H1 (cell line): ENCODE measurements around the gene COQ8B. TPM values are rescaled to one million over a fixed set of nuclear protein-coding genes. Genes with fewer than 3 reads are reported as not detected.
A peak's percentile ranks its signal among the peaks of the same experiment; 100 is the strongest.

Experiments used
- CTCF ChIA-PET: fragments of 300-600 bp; sonication (Branson Sonifier 250); formaldehyde crosslinking; loops from one replicate; lab custom pipeline; 2021; ENCODE audit not compliant: partially characterized antibody; lab: Charles Lee
- POLR2A ChIA-PET: fragments of 300-600 bp; sonication (Branson Sonifier 250); formaldehyde crosslinking; loops from one replicate; lab custom pipeline; 2021; ENCODE audit warnings: inconsistent platforms; ENCODE audit not compliant: partially characterized antibody; lab: Charles Lee
- DNase-seq, 2 experiments: peaks; one replicate each; pipeline versions ENCODE4 v3.0.0 to v3.0.0-alpha.2; 2010 to 2022; ENCODE audit warnings: low spot score in 2 of 2, low read depth in 1 of 2, mixed read lengths in 1 of 2
- FAIRE-seq: peaks from 2 replicates; lab custom pipeline; 2011; peaks lifted over from hg19 to GRCh38; lab: Jason Lieb, UNC
- H2AFZ ChIP-seq: 2 replicates; pipeline ENCODE4 v1.8.1; 2012; ENCODE audit warnings: low read length, inconsistent platforms
- H2AK5ac ChIP-seq: 2 replicates; pipeline ENCODE4 v1.6.1; 2013; ENCODE audit warnings: low read depth, low read length
- H2BK120ac ChIP-seq: replicated peaks from 2 replicates; pipeline ENCODE3; 2013; ENCODE audit warnings: low read depth, low read length, inconsistent platforms
- H2BK12ac ChIP-seq: 2 replicates; pipeline ENCODE4 v1.6.1; 2013; ENCODE audit warnings: low read depth, low read length
- H2BK15ac ChIP-seq: 2 replicates; pipeline ENCODE4 v1.6.1; 2013; ENCODE audit warnings: low read length
- H2BK20ac ChIP-seq: 2 replicates; pipeline ENCODE4 v1.6.1; 2013; ENCODE audit warnings: low read length
- H2BK5ac ChIP-seq: 2 replicates; pipeline ENCODE4 v1.6.1; 2013; ENCODE audit warnings: low read depth, low read length
- H3K14ac ChIP-seq: 2 replicates; pipeline ENCODE4 v1.6.1; 2013; ENCODE audit warnings: inconsistent platforms; ENCODE audit not compliant: insufficient read length
- H3K18ac ChIP-seq: 2 replicates; pipeline ENCODE4 v1.6.1; 2013; ENCODE audit warnings: low read length; ENCODE audit errors: extremely low read depth
- H3K23ac ChIP-seq: 2 replicates; pipeline ENCODE4 v1.6.1; 2013; ENCODE audit warnings: inconsistent platforms; ENCODE audit not compliant: insufficient read length
- H3K23me2 ChIP-seq: 2 replicates; pipeline ENCODE4 v1.6.1; 2013; ENCODE audit warnings: low read depth, low read length
- H3K27ac ChIP-seq: 2 replicates; pipeline ENCODE4 v1.6.1; 2011; ENCODE audit warnings: low read depth, low read length, inconsistent platforms
- H3K27me3 ChIP-seq, 4 experiments: replicated peaks in 1 of 4; 1 replicate in 1 of 4; 2 replicates in 3 of 4; pipeline versions ENCODE4 v1.6.1 to v1.8.1; 2011 to 2013; ENCODE audit warnings: low read length in 3 of 4, mild to moderate bottlenecking in 3 of 4, inconsistent platforms in 2 of 4, mixed read lengths in 2 of 4, moderate library complexity in 1 of 4; ENCODE audit not compliant: control insufficient read depth in 3 of 4, insufficient read depth in 3 of 4; ENCODE audit errors: extremely low read depth in 1 of 4
- H3K36me3 ChIP-seq, 4 experiments: 2 replicates each; pipeline versions ENCODE4 v1.6.1 to v1.8.1; 2011 to 2013; ENCODE audit warnings: mild to moderate bottlenecking in 4 of 4, low read length in 3 of 4, moderate library complexity in 2 of 4, control low read depth in 1 of 4, inconsistent platforms in 1 of 4; ENCODE audit not compliant: insufficient read depth in 4 of 4, control insufficient read depth in 2 of 4
- H3K4ac ChIP-seq: replicated peaks from 2 replicates; pipeline ENCODE3; 2013; ENCODE audit warnings: low read length, low read depth, mixed read lengths, inconsistent platforms; ENCODE audit not compliant: insufficient read length
- H3K4me1 ChIP-seq, 4 experiments: replicated peaks in 1 of 4; 1 replicate in 1 of 4; 2 replicates in 3 of 4; pipeline versions ENCODE4 v1.6.1 to v1.8.1; 2011 to 2013; ENCODE audit warnings: low read length in 3 of 4, inconsistent platforms in 2 of 4, mixed read lengths in 1 of 4; ENCODE audit not compliant: insufficient read depth in 4 of 4, control insufficient read depth in 3 of 4
- H3K4me2 ChIP-seq, 2 experiments: 2 replicates each; pipeline versions ENCODE4 v1.6.1 to v1.8.1; 2011 to 2013; ENCODE audit warnings: low read depth in 2 of 2, low read length in 2 of 2, control low read depth in 1 of 2, inconsistent platforms in 1 of 2, mild to moderate bottlenecking in 1 of 2; ENCODE audit not compliant: insufficient read depth in 1 of 2
- H3K4me3 ChIP-seq, 4 experiments: fragments of 200-600, 300-600 bp in 1 of 4; sonication (generic), shearing (Covaris generic), sonication (Bioruptor Twin) in 1 of 4; 2 replicates each; pipeline versions ENCODE4 v1.5.1 to v1.8.1; 2011 to 2016; ENCODE audit warnings: low read length in 4 of 4, low read depth in 3 of 4, control low read depth in 2 of 4, inconsistent platforms in 2 of 4, mild to moderate bottlenecking in 2 of 4, mixed read lengths in 1 of 4, moderate library complexity in 1 of 4; ENCODE audit not compliant: insufficient read depth in 2 of 4; ENCODE audit errors: extremely low read depth in 1 of 4
- H3K56ac ChIP-seq: replicated peaks from 2 replicates; pipeline ENCODE3; 2013; ENCODE audit warnings: low read depth, mild to moderate bottlenecking, mixed read lengths, low read length, inconsistent platforms; ENCODE audit not compliant: insufficient read length
- H3K79me1 ChIP-seq: 2 replicates; pipeline ENCODE4 v1.6.1; 2013; ENCODE audit warnings: low read depth, low read length, control low read depth
- H3K79me2 ChIP-seq, 2 experiments: 2 replicates each; pipeline versions ENCODE4 v1.6.1 to v1.8.1; 2012 to 2013; ENCODE audit warnings: low read length in 2 of 2, mild to moderate bottlenecking in 2 of 2, inconsistent platforms in 1 of 2; ENCODE audit not compliant: insufficient read depth in 2 of 2, control insufficient read depth in 1 of 2
- H3K9ac ChIP-seq, 4 experiments: replicated peaks in 1 of 4; 1 replicate in 1 of 4; 2 replicates in 3 of 4; pipeline versions ENCODE4 v1.6.1 to v1.8.1; 2011 to 2013; ENCODE audit warnings: low read depth in 3 of 4, low read length in 3 of 4, control low read depth in 2 of 4, mild to moderate bottlenecking in 2 of 4, moderate library complexity in 2 of 4, inconsistent platforms in 1 of 4; ENCODE audit errors: extremely low read depth in 1 of 4
- H3K9me3 ChIP-seq, 2 experiments: 2 replicates each; pipeline versions ENCODE4 v1.6.1 to v1.8.1; 2012 to 2013; ENCODE audit warnings: mild to moderate bottlenecking in 2 of 2, moderate library complexity in 2 of 2, control low read depth in 1 of 2, inconsistent platforms in 1 of 2, low read depth in 1 of 2, low read length in 1 of 2, mixed read lengths in 1 of 2; ENCODE audit not compliant: insufficient read depth in 2 of 2
- H4K20me1 ChIP-seq, 2 experiments: replicated peaks in 1 of 2; 2 replicates each; pipeline versions ENCODE3 to v1.8.1; 2011 to 2013; ENCODE audit warnings: inconsistent platforms in 2 of 2, low read length in 2 of 2, mild to moderate bottlenecking in 1 of 2; ENCODE audit not compliant: insufficient read depth in 2 of 2, control insufficient read depth in 1 of 2
- H4K5ac ChIP-seq: 2 replicates; pipeline ENCODE4 v1.6.1; 2013; ENCODE audit warnings: low read length, low read depth, mixed read lengths, inconsistent platforms; ENCODE audit not compliant: insufficient read length
- H4K8ac ChIP-seq: 2 replicates; pipeline ENCODE4 v1.8.0; 2013; ENCODE audit warnings: mild to moderate bottlenecking, moderate library complexity, low read length, inconsistent platforms; ENCODE audit not compliant: insufficient read depth; ENCODE audit errors: extremely low read depth
- H4K91ac ChIP-seq: replicated peaks from 2 replicates; pipeline ENCODE3; 2013; ENCODE audit warnings: low read length, mixed read lengths, inconsistent platforms; ENCODE audit not compliant: insufficient read length
- ASH2L ChIP-seq: fragments of 200-600, 300-600 bp; sonication (generic); IDR thresholded peaks from one replicate; pipeline ENCODE4 v1.7.1; 2017; ENCODE audit warnings: low read length
- CREB1 ChIP-seq: IDR thresholded peaks from 2 replicates; pipeline ENCODE4 v1.6.1; 2012; ENCODE audit warnings: inconsistent platforms
- JUN ChIP-seq: IDR thresholded peaks from 2 replicates; pipeline ENCODE4 v1.6.1; 2011; ENCODE audit warnings: low read depth, mild to moderate bottlenecking, improper control_type of control experiment, low read length
- SAP30 ChIP-seq: fragments of 300-600 bp; sonication (generic); IDR thresholded peaks from 2 replicates; pipeline ENCODE4 v1.7.1; 2012; ENCODE audit warnings: low read length, moderate library complexity, mild to moderate bottlenecking, inconsistent platforms; ENCODE audit not compliant: insufficient read depth, insufficient replicate concordance
- TAF7 ChIP-seq: optimal IDR thresholded peaks from 2 replicates; pipeline ENCODE3; 2011; ENCODE audit warnings: low read depth, mild to moderate bottlenecking, inconsistent platforms, low read length, moderate library complexity, borderline replicate concordance
- ZNF274 ChIP-seq: IDR thresholded peaks from 2 replicates; pipeline ENCODE4 v1.7.0; 2012; ENCODE audit warnings: low read length, borderline replicate concordance; ENCODE audit errors: extremely low read depth
- WGBS, 2 experiments: shearing (Covaris generic) in 1 of 2; methylation state at CpG; one replicate each; pipeline versions ENCODE4 v1.1.6 to v1.1.7; 2013 to 2015; ENCODE audit warnings: low lambda C conversion rate in 2 of 2, mixed read lengths in 2 of 2, inconsistent platforms in 1 of 2, low coverage in 1 of 2, missing lambda C conversion rate in 1 of 2; ENCODE audit not compliant: insufficient replicate concordance in 2 of 2, insufficient coverage in 1 of 2, insufficient read length in 1 of 2; ENCODE audit errors: extremely low coverage in 1 of 2, missing lambda C conversion rate in 1 of 2; 5-methylcytosine and 5-hydroxymethylcytosine counted together
- polyA plus RNA-seq, 7 experiments: library from polyadenylated mRNA; depleted of rRNA in 3 of 7; stranded (reverse) in 5 of 7; unstranded in 2 of 7; fragments of >200 nt in 5 of 7; fragments of 200-250 nt in 2 of 7; gene quantifications; 1 replicate in 5 of 7; 2 replicates in 1 of 7; 4 replicates in 1 of 7; pipeline versions ENCODE4 v1.2.1 to v1.2.3, GENCODE V29; 2011 to 2013; ENCODE audit warnings: missing spikeins in 2 of 7, mixed read lengths in 2 of 7
- total RNA-seq: library from RNA; stranded (reverse); fragmentation: NEBNext Ultra II Directional; extraction: Animal tissue kit (Norgen Biotek cat#: 25700); gene quantifications from 2 replicates; pipeline ENCODE4 v1.2.1, GENCODE V29; 2021

COQ8B gene
- total and polyA plus RNA-seq, 2 of the 8 experiments (the other 6 are each of a cell fraction or from before 2014, with no cell fraction given): 41.7 to 46.1 TPM

GRCh38 chr19:40688987-40689338 is 27.7 kb downstream of the COQ8B start:
- H3K36me3 ChIP-seq: peaks cover 3 to 17% (median 7%) of the 10 kb centered on the region in 4 experiments; a peak in 5 of 8 replicates
- H4K5ac ChIP-seq: no peak overlapping the region
- peak overlapping the region; percentile 61; the same call in 1 of the 2 replicates for H2BK15ac ChIP-seq
- H4K91ac ChIP-seq: no peak overlapping the region
- peaks cover 0 to 21% of the 10 kb centered on the region in 2 experiments; a peak in 3 of 4 replicates for H3K79me2 ChIP-seq
- H3K79me1 ChIP-seq: peaks cover 12% of the 10 kb centered on the region
- ChIA-PET POLR2A (interaction anchor here (1.2 kb wide), 1 partner anchor 8 kb away, joined by 4 read pairs; no protein-coding TSS in a partner anchor), CTCF (interaction anchor here (0.7 to 1.7 kb wide), 3 partner anchors 9 to 26 kb away, joined by 3 to 6 read pairs (median 3); no protein-coding TSS in a partner anchor)
- DNase-seq (no peak), FAIRE-seq (no peak)
- H2AFZ ChIP-seq: no peak overlapping the region
- no peak overlapping the region for H3K23ac ChIP-seq
- H3K4me2 ChIP-seq: peak overlapping the region; percentile 94 to 98
- H3K4me1 ChIP-seq: peaks cover 0 to 25% (median 15%) of the 10 kb centered on the region in 4 experiments; a peak in 6 of 7 replicates
- TF ChIP-seq CREB1 (no peak), JUN (no peak), ASH2L (no peak), TAF7 (no peak), ZNF274 (no peak), SAP30 (no peak)
- peaks cover 16% of the 10 kb centered on the region for H3K23me2 ChIP-seq
- H4K20me1 ChIP-seq: peaks cover 6 to 21% of the 10 kb centered on the region in 2 experiments
- WGBS, 2 experiments: 83% methylated on average over 4 of the region's 4 CpGs; no CpG with 5 or more reads in 1 of the 2 experiments
- peak overlapping the region; percentile 88; the same call in 1 of the 2 replicates for H2BK12ac ChIP-seq
- H2BK120ac ChIP-seq: no peak overlapping the region
- H3K56ac ChIP-seq: no peak overlapping the region
- no peaks in the 10 kb centered on the region for H3K9me3 ChIP-seq
- no peak overlapping the region for H3K18ac ChIP-seq
- H2BK5ac ChIP-seq: no peak overlapping the region
- no peak overlapping the region for H3K27ac ChIP-seq
- no peaks in the 10 kb centered on the region for H3K27me3 ChIP-seq
- H4K8ac ChIP-seq: no peak overlapping the region
- H3K9ac ChIP-seq: peak overlapping the region in 2 of 4 experiments; percentile 69 to 76; a peak in 1 of 7 replicates
- H2BK20ac ChIP-seq: no peak overlapping the region
- H3K4ac ChIP-seq: no peak overlapping the region
- H3K14ac ChIP-seq: no peak overlapping the region
- H2AK5ac ChIP-seq: peak overlapping the region; percentile 75; the same call in 1 of the 2 replicates
- H3K4me3 ChIP-seq: peak overlapping the region in 2 of 4 experiments; percentile 54 to 70; a peak in 3 of 8 replicates
